ENCODE results near the gene USP15.

USP15 gene

GRCh38 chr12:62290846-62291245 is 30.6 kb downstream of the USP15 start:
- no peak for TF ChIP-seq CTCF (conservative IDR thresholded peaks at IDR 0.05; ENCODE audit: low read depth, low read length)
- H3K4me3 ChIP-seq (ENCODE audit: low read length): no peak overlapping the region
- DNase-seq (ENCODE audit: low read depth): no peak

- peak; percentile 17 for DNase-seq (ENCODE audit: low read depth)
- H3K4me3 ChIP-seq (ENCODE audit: low read length): no peak overlapping the region
- no peak for TF ChIP-seq CTCF (conservative IDR thresholded peaks at IDR 0.05; ENCODE audit: low read depth, low read length)
Measured at GRCh38 chr12:62291864-62292760, 31.9 kb downstream of the USP15 start.

GRCh38 chr12:62292761-62293344 is 32.6 kb downstream of the USP15 start:
- TF ChIP-seq CTCF (conservative IDR thresholded peaks at IDR 0.05; ENCODE audit: low read depth, low read length): no peak
- H3K4me3 ChIP-seq (ENCODE audit: low read length): no peak overlapping the region
- DNase-seq (ENCODE audit: low read depth): no peak

GRCh38 chr12:62294378-62294777 is 34.2 kb downstream of the USP15 start:
- no peak overlapping the region for H3K4me3 ChIP-seq (ENCODE audit: low read length)
- no peak for DNase-seq (ENCODE audit: low read depth)
- TF ChIP-seq CTCF (conservative IDR thresholded peaks at IDR 0.05; ENCODE audit: low read depth, low read length): no peak

GRCh38 chr12:62296001-62296400 is 35.8 kb downstream of the USP15 start:
- no peak for TF ChIP-seq CTCF (conservative IDR thresholded peaks at IDR 0.05; ENCODE audit: low read depth, low read length)
- H3K4me3 ChIP-seq (ENCODE audit: low read length): no peak overlapping the region
- DNase-seq (ENCODE audit: low read depth): no peak

- no peak for TF ChIP-seq CTCF (conservative IDR thresholded peaks at IDR 0.05; ENCODE audit: low read depth, low read length)
Measured at GRCh38 chr12:62297321-62297720, 37.1 kb downstream of the USP15 start.

GRCh38 chr12:62299617-62300016 is 39.4 kb downstream of the USP15 start:
- H3K4me3 ChIP-seq (ENCODE audit: low read length): no peak overlapping the region
- DNase-seq (ENCODE audit: low read depth): no peak
- TF ChIP-seq CTCF (conservative IDR thresholded peaks at IDR 0.05; ENCODE audit: low read depth, low read length): no peak

More at GRCh38 chr12:62297321-62297720, 37.1 kb downstream of the USP15 start:
- no peak overlapping the region for H3K4me3 ChIP-seq (ENCODE audit: low read length)
- no peak for DNase-seq (ENCODE audit: low read depth)

Data from retinal pigment epithelial cell (primary cell).